Thyroid gland (tissue), 4 donors: ENCODE results near the gene LYPD8.

ENCODE experiments used
- POLR2A ChIP-seq, 2 donors: fragments of 450-650 bp; IDR thresholded peaks; one replicate each; pipeline ENCODE4 v1.6.1; 2017; ENCODE audit warnings: antibody characterized with exemption in 2 of 2, mild to moderate bottlenecking in 2 of 2, moderate library complexity in 1 of 2
- TF ChIP-seq, protein P1 (sequence below), 6 experiments: fragments of 200-600 bp in 3 of 6; fragments of 450-650 bp in 3 of 6; sonication (generic) in 3 of 6; IDR thresholded peaks; one replicate each; pipeline ENCODE4 v1.5.1; 2016 to 2019; ENCODE audit warnings: antibody characterized with exemption in 6 of 6, mild to moderate bottlenecking in 2 of 6, inconsistent platforms in 1 of 6, moderate library complexity in 1 of 6

DNA sequence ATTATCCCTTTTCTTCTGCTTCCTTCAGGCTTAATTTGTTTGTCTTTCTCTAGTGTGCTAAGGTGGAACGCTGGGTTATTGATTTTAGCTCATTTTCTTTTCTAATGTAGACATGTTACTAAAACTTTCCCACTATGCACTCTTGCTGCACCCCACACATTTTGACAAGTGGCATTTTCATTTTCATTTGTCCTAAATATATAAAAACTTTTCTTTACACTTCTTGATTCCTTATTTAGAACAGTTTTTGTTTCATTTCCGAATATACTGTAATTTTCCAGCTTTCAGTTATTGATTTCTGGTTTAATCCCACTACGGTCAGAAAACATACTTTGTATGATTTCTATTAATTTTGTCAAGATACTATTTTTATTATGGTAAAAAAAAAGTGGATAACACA, 44.9 kb upstream of the LYPD8 start:
- TF ChIP-seq POLR2A (IDR thresholded peaks at IDR 0.05): no peak
- TF ChIP-seq, protein P1, sequence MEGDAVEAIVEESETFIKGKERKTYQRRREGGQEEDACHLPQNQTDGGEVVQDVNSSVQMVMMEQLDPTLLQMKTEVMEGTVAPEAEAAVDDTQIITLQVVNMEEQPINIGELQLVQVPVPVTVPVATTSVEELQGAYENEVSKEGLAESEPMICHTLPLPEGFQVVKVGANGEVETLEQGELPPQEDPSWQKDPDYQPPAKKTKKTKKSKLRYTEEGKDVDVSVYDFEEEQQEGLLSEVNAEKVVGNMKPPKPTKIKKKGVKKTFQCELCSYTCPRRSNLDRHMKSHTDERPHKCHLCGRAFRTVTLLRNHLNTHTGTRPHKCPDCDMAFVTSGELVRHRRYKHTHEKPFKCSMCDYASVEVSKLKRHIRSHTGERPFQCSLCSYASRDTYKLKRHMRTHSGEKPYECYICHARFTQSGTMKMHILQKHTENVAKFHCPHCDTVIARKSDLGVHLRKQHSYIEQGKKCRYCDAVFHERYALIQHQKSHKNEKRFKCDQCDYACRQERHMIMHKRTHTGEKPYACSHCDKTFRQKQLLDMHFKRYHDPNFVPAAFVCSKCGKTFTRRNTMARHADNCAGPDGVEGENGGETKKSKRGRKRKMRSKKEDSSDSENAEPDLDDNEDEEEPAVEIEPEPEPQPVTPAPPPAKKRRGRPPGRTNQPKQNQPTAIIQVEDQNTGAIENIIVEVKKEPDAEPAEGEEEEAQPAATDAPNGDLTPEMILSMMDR (IDR thresholded peaks at IDR 0.05): no peak
